K562 (cell line): ENCODE data around the gene PIM3. TPM values are rescaled to one million over a fixed set of nuclear protein-coding genes. Genes with fewer than 3 reads are reported as not detected.

Experiments used
- EWSR1 ChIP-seq: fragments of 450-650 bp; IDR thresholded peaks from 2 replicates; pipeline ENCODE4 v1.6.1; 2018; ENCODE audit warnings: borderline replicate concordance, mild to moderate bottlenecking, low read depth, moderate library complexity; ENCODE audit not compliant: partially characterized antibody
- GATAD2B ChIP-seq: fragments of 450-650 bp; IDR thresholded peaks from 2 replicates; pipeline ENCODE4 v1.6.1; 2017; ENCODE audit warnings: mild to moderate bottlenecking, borderline replicate concordance
- MAZ ChIP-seq, 2 experiments: fragments of 450-650 bp in 1 of 2; sonication (generic) in 1 of 2; formaldehyde crosslinking; IDR thresholded peaks in 1 of 2; conservative IDR thresholded peaks in 1 of 2; 2 replicates each; pipeline versions ENCODE4 v1.4.0 to v1.5.0; 2020; ENCODE audit warnings: mild to moderate bottlenecking in 1 of 2, missing genetic modification reagents in 1 of 2
- SMC3 ChIP-seq: conservative IDR thresholded peaks from 2 replicates; pipeline ENCODE4 v1.6.1; 2011; ENCODE audit warnings: low read depth, low read length, improper control_type of control experiment; ENCODE audit not compliant: insufficient read depth
- ZKSCAN3 ChIP-seq: fragments of 250-450 bp; sonication (Bioruptor Pico); IDR thresholded peaks from 2 replicates; pipeline ENCODE4 v1.4.0; 2020
- polyA plus RNA-seq, 8 experiments: library from polyadenylated mRNA; depleted of rRNA in 4 of 8; stranded (reverse) in 5 of 8; unstranded in 3 of 8; fragments of >200 nt; fragmentation: Nextera tagmentation in 2 of 8; fragmentation: Illumina TruSeq in 1 of 8; extraction: Ambion mirVana in 2 of 8; extraction: Trizol in 1 of 8; gene quantifications; 2 replicates each; pipeline versions ENCODE4 v1.2.1 to v1.2.3, GENCODE V29; 2011 to 2014; ENCODE audit warnings: inconsistent platforms in 1 of 8, missing spikeins in 1 of 8
- total RNA-seq, 7 experiments: library from RNA; depleted of rRNA in 6 of 7; stranded (reverse); fragments of >200 nt in 6 of 7; fragmentation: Illumina TruSeq in 2 of 7; extraction: Trizol in 2 of 7; gene quantifications; 2 replicates each; pipeline versions ENCODE4 v1.2.1 to v1.2.3, GENCODE V29; 2011 to 2021; ENCODE audit warnings: low replicate concordance in 1 of 7
- TF ChIP-seq, protein P1 (sequence below), 2 experiments: fragments of 450-650 bp; formaldehyde crosslinking in 1 of 2; IDR thresholded peaks; 2 replicates each; pipeline versions ENCODE4 v1.4.0 to v1.6.1; 2014 to 2020; ENCODE audit warnings: mild to moderate bottlenecking in 2 of 2, borderline replicate concordance in 1 of 2, low read depth in 1 of 2
- TF ChIP-seq, protein P2 (sequence below): fragments of 450-650 bp; formaldehyde crosslinking; IDR thresholded peaks from 2 replicates; pipeline ENCODE4 v1.4.0; 2022; ENCODE audit warnings: missing genetic modification characterization
- TF ChIP-seq, protein P3 (sequence below): fragments of 200-800 bp; sonication (Bioruptor generic); IDR thresholded peaks from 2 replicates; pipeline ENCODE4 v1.6.1; 2017; ENCODE audit warnings: missing genetic modification characterization, missing compliant biosample characterization
- TF ChIP-seq, protein P4 (sequence below): sonication (generic); formaldehyde crosslinking; IDR thresholded peaks from 2 replicates; pipeline ENCODE4 v1.8.0; 2022; ENCODE audit warnings: missing genetic modification reagents, mild to moderate bottlenecking, moderate library complexity, borderline replicate concordance
- TF ChIP-seq, protein P5 (sequence below): fragments of 250-450 bp; sonication (Bioruptor Pico); IDR thresholded peaks from 2 replicates; pipeline ENCODE4 v1.5.0; 2021
- TF ChIP-seq, protein P6 (sequence below): fragments of 250-450 bp; sonication (Bioruptor Pico); IDR thresholded peaks from 2 replicates; pipeline ENCODE4 v1.6.1; 2021; ENCODE audit warnings: mild to moderate bottlenecking

PIM3 gene
- total and polyA plus RNA-seq, 9 of the 15 experiments (the other 6 are each of a cell fraction or from before 2014, with no cell fraction given) = 0.24 to 40.5 (median 5.3) TPM

DNA sequence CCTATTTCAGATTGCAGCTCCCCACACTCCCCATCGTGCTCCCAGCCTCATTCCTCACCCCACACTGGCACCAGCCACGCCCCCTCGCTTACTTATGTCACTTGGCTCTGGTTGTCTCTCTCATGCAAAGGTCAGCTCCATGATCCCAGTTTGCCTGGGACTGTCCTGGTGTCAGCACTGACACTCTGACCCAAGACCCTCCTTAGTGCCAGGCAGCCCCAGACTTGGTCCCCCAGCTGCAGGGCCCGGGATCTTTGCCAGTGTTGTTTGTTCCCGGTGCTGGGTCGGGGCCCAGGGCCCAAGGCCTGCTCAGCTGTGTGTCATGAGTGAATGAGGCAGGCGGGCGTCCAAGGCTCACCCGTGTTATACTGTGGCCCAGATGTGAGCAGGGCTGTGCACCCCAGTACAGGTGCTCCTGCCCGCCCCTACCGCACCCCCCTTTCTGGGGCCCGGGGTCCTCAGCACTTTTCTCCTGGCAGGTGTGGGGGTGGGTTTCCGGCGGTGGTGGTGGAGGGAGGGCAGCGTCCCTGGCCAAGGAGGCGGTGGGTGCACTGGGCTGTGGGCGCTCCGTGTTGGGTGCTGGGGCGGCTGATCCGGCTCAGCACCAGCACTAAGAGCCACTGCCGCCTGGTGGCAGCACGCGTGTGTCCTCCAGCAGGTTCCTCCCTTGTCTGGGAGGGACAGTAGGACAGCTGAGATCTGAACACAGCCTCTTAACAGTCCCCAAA, 32.5 kb downstream of the PIM3 start (continued):
- TF ChIP-seq MAZ (CRISPR knock-in tag; conservative IDR thresholded peaks at IDR 0.05 in 1 of 2, IDR thresholded peaks at IDR 0.05 in 1 of 2) (peak in 1 of 2 experiments; percentile 44; a peak in 2 of 4 replicates), SMC3 (peak; percentile 54; the same call in 1 of the 2 replicates), GATAD2B (no peak), EWSR1 (no peak), ZKSCAN3 (CRISPR knock-in tag) (no peak)
- TF ChIP-seq, protein P1, sequence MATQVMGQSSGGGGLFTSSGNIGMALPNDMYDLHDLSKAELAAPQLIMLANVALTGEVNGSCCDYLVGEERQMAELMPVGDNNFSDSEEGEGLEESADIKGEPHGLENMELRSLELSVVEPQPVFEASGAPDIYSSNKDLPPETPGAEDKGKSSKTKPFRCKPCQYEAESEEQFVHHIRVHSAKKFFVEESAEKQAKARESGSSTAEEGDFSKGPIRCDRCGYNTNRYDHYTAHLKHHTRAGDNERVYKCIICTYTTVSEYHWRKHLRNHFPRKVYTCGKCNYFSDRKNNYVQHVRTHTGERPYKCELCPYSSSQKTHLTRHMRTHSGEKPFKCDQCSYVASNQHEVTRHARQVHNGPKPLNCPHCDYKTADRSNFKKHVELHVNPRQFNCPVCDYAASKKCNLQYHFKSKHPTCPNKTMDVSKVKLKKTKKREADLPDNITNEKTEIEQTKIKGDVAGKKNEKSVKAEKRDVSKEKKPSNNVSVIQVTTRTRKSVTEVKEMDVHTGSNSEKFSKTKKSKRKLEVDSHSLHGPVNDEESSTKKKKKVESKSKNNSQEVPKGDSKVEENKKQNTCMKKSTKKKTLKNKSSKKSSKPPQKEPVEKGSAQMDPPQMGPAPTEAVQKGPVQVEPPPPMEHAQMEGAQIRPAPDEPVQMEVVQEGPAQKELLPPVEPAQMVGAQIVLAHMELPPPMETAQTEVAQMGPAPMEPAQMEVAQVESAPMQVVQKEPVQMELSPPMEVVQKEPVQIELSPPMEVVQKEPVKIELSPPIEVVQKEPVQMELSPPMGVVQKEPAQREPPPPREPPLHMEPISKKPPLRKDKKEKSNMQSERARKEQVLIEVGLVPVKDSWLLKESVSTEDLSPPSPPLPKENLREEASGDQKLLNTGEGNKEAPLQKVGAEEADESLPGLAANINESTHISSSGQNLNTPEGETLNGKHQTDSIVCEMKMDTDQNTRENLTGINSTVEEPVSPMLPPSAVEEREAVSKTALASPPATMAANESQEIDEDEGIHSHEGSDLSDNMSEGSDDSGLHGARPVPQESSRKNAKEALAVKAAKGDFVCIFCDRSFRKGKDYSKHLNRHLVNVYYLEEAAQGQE (IDR thresholded peaks at IDR 0.05; ENCODE audit: borderline replicate concordance) = peak; percentile 66; the same call in 1 of the 2 replicates
- TF ChIP-seq, protein P1 (CRISPR knock-in tag; IDR thresholded peaks at IDR 0.05; ENCODE audit: low read depth) = no peak
- TF ChIP-seq, protein P2, sequence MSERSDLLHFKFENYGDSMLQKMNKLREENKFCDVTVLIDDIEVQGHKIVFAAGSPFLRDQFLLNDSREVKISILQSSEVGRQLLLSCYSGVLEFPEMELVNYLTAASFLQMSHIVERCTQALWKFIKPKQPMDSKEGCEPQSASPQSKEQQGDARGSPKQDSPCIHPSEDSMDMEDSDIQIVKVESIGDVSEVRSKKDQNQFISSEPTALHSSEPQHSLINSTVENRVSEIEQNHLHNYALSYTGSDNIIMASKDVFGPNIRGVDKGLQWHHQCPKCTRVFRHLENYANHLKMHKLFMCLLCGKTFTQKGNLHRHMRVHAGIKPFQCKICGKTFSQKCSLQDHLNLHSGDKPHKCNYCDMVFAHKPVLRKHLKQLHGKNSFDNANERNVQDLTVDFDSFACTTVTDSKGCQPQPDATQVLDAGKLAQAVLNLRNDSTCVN (CRISPR knock-in tag) = no peak
- TF ChIP-seq, protein P3, sequence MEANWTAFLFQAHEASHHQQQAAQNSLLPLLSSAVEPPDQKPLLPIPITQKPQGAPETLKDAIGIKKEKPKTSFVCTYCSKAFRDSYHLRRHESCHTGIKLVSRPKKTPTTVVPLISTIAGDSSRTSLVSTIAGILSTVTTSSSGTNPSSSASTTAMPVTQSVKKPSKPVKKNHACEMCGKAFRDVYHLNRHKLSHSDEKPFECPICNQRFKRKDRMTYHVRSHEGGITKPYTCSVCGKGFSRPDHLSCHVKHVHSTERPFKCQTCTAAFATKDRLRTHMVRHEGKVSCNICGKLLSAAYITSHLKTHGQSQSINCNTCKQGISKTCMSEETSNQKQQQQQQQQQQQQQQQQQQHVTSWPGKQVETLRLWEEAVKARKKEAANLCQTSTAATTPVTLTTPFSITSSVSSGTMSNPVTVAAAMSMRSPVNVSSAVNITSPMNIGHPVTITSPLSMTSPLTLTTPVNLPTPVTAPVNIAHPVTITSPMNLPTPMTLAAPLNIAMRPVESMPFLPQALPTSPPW (CRISPR knock-in tag) = 0 out of 2 replicates have a peak, but pooled peaks have one; percentile 26
- TF ChIP-seq, protein P4, sequence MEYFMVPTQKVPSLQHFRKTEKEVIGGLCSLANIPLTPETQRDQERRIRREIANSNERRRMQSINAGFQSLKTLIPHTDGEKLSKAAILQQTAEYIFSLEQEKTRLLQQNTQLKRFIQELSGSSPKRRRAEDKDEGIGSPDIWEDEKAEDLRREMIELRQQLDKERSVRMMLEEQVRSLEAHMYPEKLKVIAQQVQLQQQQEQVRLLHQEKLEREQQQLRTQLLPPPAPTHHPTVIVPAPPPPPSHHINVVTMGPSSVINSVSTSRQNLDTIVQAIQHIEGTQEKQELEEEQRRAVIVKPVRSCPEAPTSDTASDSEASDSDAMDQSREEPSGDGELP (CRISPR knock-in tag) = peak; percentile 58; the same call in 1 of the 2 replicates
- TF ChIP-seq, protein P5, sequence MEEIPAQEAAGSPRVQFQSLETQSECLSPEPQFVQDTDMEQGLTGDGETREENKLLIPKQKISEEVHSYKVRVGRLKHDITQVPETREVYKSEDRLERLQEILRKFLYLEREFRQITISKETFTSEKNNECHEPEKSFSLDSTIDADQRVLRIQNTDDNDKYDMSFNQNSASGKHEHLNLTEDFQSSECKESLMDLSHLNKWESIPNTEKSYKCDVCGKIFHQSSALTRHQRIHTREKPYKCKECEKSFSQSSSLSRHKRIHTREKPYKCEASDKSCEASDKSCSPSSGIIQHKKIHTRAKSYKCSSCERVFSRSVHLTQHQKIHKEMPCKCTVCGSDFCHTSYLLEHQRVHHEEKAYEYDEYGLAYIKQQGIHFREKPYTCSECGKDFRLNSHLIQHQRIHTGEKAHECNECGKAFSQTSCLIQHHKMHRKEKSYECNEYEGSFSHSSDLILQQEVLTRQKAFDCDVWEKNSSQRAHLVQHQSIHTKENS (CRISPR knock-in tag) = no peak
- TF ChIP-seq, protein P6, sequence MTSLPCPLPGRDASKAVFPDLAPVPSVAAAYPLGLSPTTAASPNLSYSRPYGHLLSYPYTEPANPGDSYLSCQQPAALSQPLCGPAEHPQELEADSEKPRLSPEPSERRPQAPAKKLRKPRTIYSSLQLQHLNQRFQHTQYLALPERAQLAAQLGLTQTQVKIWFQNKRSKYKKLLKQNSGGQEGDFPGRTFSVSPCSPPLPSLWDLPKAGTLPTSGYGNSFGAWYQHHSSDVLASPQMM = no peak
